ENCODE data around the gene CCNI2. TPM values are rescaled to one million over a fixed set of nuclear protein-coding genes. Genes with fewer than 3 reads are reported as not detected.

The CCNI2 gene
- total and polyA plus RNA-seq, 12 donors: 0.01 to 0.75 (median 0.09) TPM; not detected in 7

DNA sequence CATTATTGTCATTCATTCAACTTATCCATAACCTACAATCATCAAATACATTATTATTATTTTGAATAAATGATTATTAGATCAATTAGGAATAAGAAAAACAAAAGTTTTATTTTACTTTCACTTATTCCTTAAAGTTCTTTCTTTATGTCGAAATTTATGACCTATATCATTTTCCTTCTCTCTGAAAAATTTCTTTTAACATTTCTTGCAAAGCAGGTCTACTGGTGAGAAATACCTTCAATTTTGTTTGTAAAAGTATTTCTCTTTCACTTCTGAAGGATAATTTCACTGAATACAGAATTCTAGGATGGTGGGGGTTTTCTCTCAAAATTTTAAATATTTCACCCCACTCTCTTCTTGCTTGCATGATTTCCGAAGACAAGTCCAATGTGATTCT, 2.6 kb upstream of the CCNI2 start:
- Histone ChIP-seq H3K27me3 (peaks cover 0 to 73% (median 33%) of the 10 kb centered on the region in 7 donors), H3K9me3 (no peaks in the 10 kb centered on the region), H3K4me3 (no peak overlapping the region), H3K4me1 (peaks cover 4 to 14% (median 9%) of the 10 kb centered on the region in 9 donors), H3K27ac (no peak overlapping the region), H3K36me3 (no peaks in the 10 kb centered on the region)
- TF ChIP-seq, protein P1, sequence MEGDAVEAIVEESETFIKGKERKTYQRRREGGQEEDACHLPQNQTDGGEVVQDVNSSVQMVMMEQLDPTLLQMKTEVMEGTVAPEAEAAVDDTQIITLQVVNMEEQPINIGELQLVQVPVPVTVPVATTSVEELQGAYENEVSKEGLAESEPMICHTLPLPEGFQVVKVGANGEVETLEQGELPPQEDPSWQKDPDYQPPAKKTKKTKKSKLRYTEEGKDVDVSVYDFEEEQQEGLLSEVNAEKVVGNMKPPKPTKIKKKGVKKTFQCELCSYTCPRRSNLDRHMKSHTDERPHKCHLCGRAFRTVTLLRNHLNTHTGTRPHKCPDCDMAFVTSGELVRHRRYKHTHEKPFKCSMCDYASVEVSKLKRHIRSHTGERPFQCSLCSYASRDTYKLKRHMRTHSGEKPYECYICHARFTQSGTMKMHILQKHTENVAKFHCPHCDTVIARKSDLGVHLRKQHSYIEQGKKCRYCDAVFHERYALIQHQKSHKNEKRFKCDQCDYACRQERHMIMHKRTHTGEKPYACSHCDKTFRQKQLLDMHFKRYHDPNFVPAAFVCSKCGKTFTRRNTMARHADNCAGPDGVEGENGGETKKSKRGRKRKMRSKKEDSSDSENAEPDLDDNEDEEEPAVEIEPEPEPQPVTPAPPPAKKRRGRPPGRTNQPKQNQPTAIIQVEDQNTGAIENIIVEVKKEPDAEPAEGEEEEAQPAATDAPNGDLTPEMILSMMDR (IDR thresholded peaks at IDR 0.05): no peak
- ATAC-seq (no peak), DNase-seq (no peak)
- 62 to 83% methylated on average over 2 of the region's 2 CpGs for WGBS, 2 donors
- intact Hi-C loops (cut with DNase I): loop anchor here in 3 of 10 donors (5.0 kb wide), 2 partner anchors 73 to 78 kb away; no protein-coding TSS in a partner anchor

DNA sequence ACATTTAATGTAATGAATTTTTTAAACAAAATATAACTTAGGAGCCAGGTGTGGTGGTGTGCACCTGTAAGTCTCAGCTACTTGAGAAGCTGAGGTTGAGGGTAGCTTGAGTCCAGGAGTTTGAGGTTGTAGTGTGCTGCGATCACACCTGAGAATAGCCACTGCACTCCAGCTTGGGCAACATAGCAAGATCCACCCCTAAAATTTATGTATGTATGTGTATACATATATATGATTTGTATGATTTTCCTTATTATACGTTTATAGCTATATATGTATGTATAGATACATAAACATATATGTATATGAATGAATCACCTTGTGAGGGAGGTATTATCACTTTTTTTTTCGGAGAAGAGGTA, 653 bp upstream of the CCNI2 start:
- intact Hi-C loops (cut with DNase I): loop anchor here in 3 of 10 donors (2.0 to 5.0 kb wide), 3 partner anchors 28 to 76 kb away; no protein-coding TSS in a partner anchor
- H3K27me3 ChIP-seq: peaks cover 0 to 67% (median 33%) of the 10 kb centered on the region in 7 donors
- H3K27ac ChIP-seq: no peak overlapping the region
- WGBS, 2 donors: 22 to 32% methylated on average over 3 of the region's 3 CpGs
- DNase-seq (no peak), ATAC-seq (no peak)
- H3K36me3 ChIP-seq: peaks cover 0 to 13% (median 0%) of the 10 kb centered on the region in 9 donors
- peaks cover 4 to 14% (median 9%) of the 10 kb centered on the region in 9 donors for H3K4me1 ChIP-seq
- H3K4me3 ChIP-seq: peak overlapping the region in 8 of 10 donors; percentile 23 to 58 (median 53)
- H3K9me3 ChIP-seq: no peaks in the 10 kb centered on the region
- TF ChIP-seq, protein P1 (IDR thresholded peaks at IDR 0.05): no peak

DNA sequence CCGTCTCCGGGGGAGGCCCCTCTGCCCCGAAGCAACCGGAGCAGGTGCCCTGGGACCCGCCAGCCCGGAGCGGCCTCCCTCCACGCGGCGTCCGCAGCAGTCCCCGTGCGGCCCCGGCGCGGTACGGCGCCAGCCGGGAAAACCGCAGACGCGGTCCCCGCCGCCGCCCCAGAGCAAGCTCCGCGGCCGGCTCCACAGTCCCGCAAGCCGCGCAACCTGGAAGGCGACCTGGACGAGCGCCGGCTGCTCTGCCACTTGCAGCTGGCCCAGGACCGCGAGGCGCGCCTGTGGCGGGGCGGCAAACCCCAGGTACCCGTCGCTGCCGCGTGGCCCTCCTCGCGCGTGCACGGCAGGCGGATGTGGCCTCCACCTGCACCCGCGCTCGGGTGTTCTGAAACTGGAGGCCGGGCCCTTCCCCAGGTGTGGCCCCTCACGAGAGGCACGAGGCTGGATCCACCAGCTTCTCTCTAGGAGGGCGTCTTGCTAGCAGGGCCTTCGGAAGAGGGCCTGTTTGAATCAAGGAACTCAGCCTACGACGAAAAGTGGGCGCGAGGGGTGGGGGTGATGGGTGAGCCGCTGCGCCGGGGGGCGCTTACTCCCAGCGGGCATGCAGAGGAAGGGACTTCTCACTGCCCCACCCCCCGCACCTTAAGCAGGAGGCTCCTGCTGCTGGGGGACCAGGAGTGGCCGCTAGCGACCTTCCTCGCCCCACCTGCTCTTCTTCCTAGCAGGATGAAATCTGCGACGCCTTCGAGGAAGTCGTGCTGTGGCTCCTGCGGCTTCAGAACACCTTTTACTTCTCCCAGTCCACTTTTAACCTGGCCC, 602 bp downstream of the CCNI2 start:
- Histone ChIP-seq H3K36me3 (peaks cover 0 to 21% (median 0%) of the 10 kb centered on the region in 9 donors), H3K4me3 (peak overlapping the region in 9 of 10 donors; percentile 23 to 58 (median 53)), H3K9me3 (no peaks in the 10 kb centered on the region), H3K27me3 (peaks cover 0 to 56% (median 33%) of the 10 kb centered on the region in 7 donors), H3K4me1 (peaks cover 4 to 14% (median 9%) of the 10 kb centered on the region in 9 donors), H3K27ac (peak overlapping the region in 1 of 10 donors; percentile 33)
- TF ChIP-seq, protein P1 (IDR thresholded peaks at IDR 0.05): no peak
- intact Hi-C loops (cut with DNase I): loop anchor here in 3 of 10 donors (2.0 to 5.0 kb wide), 3 partner anchors 27 to 74 kb away; no protein-coding TSS in a partner anchor
- no peak for DNase-seq
- peak in 6 of 8 donors; percentile 7 to 33 (median 18) for ATAC-seq
- 33 to 34% methylated on average over 72 to 76 of the region's 76 CpGs for whole genome bisulfite sequencing, 2 donors

DNA sequence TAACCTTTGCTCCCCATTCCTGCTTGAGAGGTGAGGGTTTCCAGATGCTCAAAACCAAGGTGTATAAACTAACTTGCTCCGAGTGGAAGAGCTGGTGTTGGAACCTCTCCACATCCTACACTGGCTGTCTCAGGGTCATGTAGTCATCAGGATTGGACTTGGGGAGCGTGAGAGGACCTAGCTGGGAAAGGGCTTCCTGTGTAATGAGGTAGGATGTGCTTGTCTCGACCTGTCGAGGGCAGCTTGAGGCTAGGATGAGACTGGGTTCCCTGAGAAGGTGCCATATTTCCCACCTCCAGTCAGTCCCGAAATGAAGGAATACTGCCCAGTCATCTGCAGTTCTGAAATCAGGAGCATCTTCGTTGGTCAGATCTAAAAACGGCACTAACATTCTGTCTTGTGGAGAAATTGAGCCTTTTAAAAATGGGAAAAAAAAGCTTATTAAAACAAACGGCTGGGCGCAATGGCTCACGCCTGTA, 1.3 kb downstream of the CCNI2 start:
- H3K36me3 ChIP-seq: peaks cover 0 to 27% (median 0%) of the 10 kb centered on the region in 9 donors
- no peak overlapping the region for H3K27ac ChIP-seq
- intact Hi-C loops (cut with DNase I): loop anchor here in 3 of 10 donors (5.0 kb wide), 2 partner anchors 69 to 74 kb away; no protein-coding TSS in a partner anchor
- ATAC-seq (no peak), DNase-seq (no peak)
- no peak overlapping the region for H3K4me3 ChIP-seq
- TF ChIP-seq, protein P1 (IDR thresholded peaks at IDR 0.05): no peak
- WGBS, 2 donors: 91 to 93% methylated on average over 10 of the region's 10 CpGs
- no peaks in the 10 kb centered on the region for H3K9me3 ChIP-seq
- peaks cover 0 to 49% (median 27%) of the 10 kb centered on the region in 7 donors for H3K27me3 ChIP-seq
- H3K4me1 ChIP-seq: peaks cover 4 to 14% (median 9%) of the 10 kb centered on the region in 9 donors
